GM23338 (cell line): ENCODE results near the gene OTUD3.

Experiments
- EZH2 ChIP-seq: fragments of 200-600 bp; sonication (generic); IDR thresholded peaks from one replicate; pipeline ENCODE4 v1.8.0; 2017; ENCODE audit warnings: antibody characterized with exemption, mild to moderate bottlenecking, low read depth; ENCODE audit not compliant: unreplicated experiment
- TF ChIP-seq, protein P1 (sequence below), 2 experiments: fragments of 200-600 bp in 1 of 2; sonication (generic) in 1 of 2; conservative IDR thresholded peaks; 2 replicates each; pipeline versions ENCODE4 v1.5.1 to v1.6.1; 2016 to 2017; ENCODE audit warnings: antibody characterized with exemption in 2 of 2, low read depth in 2 of 2, mild to moderate bottlenecking in 2 of 2, moderate library complexity in 1 of 2

DNA sequence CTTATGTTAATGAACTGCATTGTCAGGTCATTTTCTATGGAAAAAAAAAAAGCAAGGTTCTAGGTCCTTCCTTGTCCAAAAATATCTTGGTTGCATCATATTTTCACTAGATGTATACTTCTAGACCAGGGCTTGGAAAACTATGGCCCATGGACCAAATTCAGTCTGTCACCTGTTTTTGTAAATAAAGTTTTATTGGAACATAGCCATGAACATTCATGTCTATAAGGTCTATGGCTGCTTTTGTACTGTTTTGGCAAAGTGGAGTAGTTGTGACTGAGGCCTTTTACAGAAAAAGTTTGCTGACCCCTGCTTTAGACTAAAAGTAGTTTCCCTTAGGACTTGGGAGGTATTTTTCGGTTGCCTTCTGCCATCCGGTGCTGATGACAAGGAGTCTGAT, 60.5 kb downstream of the OTUD3 start:
- no peak for TF ChIP-seq EZH2
- TF ChIP-seq, protein P1, sequence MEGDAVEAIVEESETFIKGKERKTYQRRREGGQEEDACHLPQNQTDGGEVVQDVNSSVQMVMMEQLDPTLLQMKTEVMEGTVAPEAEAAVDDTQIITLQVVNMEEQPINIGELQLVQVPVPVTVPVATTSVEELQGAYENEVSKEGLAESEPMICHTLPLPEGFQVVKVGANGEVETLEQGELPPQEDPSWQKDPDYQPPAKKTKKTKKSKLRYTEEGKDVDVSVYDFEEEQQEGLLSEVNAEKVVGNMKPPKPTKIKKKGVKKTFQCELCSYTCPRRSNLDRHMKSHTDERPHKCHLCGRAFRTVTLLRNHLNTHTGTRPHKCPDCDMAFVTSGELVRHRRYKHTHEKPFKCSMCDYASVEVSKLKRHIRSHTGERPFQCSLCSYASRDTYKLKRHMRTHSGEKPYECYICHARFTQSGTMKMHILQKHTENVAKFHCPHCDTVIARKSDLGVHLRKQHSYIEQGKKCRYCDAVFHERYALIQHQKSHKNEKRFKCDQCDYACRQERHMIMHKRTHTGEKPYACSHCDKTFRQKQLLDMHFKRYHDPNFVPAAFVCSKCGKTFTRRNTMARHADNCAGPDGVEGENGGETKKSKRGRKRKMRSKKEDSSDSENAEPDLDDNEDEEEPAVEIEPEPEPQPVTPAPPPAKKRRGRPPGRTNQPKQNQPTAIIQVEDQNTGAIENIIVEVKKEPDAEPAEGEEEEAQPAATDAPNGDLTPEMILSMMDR (conservative IDR thresholded peaks at IDR 0.05; ENCODE audit: low read depth in 2 of 2), result no peak
